C4-2B (cell line): ENCODE data around the gene PYHIN1.

Source experiments
- ZFX ChIP-seq: fragments of 450-650 bp; IDR thresholded peaks from 2 replicates; pipeline ENCODE4 v1.6.1; 2017
- TF ChIP-seq, protein P1 (sequence below): fragments of 450-650 bp; conservative IDR thresholded peaks from 2 replicates; pipeline ENCODE4 v1.5.1; 2017; ENCODE audit warnings: mild to moderate bottlenecking

GRCh38 chr1:158893654-158894053 is 37.7 kb upstream of the PYHIN1 start:
- TF ChIP-seq, protein P1, sequence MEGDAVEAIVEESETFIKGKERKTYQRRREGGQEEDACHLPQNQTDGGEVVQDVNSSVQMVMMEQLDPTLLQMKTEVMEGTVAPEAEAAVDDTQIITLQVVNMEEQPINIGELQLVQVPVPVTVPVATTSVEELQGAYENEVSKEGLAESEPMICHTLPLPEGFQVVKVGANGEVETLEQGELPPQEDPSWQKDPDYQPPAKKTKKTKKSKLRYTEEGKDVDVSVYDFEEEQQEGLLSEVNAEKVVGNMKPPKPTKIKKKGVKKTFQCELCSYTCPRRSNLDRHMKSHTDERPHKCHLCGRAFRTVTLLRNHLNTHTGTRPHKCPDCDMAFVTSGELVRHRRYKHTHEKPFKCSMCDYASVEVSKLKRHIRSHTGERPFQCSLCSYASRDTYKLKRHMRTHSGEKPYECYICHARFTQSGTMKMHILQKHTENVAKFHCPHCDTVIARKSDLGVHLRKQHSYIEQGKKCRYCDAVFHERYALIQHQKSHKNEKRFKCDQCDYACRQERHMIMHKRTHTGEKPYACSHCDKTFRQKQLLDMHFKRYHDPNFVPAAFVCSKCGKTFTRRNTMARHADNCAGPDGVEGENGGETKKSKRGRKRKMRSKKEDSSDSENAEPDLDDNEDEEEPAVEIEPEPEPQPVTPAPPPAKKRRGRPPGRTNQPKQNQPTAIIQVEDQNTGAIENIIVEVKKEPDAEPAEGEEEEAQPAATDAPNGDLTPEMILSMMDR, result no peak
- TF ChIP-seq ZFX, result no peak
